Measurements from ENCODE around the gene C12orf57. TPM values are rescaled to one million over a fixed set of nuclear protein-coding genes. Genes with fewer than 3 reads are reported as not detected.

C12orf57 gene
- total and polyA plus RNA-seq, 8 donors, result 86.8 to 314 (median 105) TPM

- intact Hi-C loops (cut with DNase I), result no loop called here
Measured at GRCh38 chr12:6966351-6966750, 22.5 kb downstream of the C12orf57 start.

DNA sequence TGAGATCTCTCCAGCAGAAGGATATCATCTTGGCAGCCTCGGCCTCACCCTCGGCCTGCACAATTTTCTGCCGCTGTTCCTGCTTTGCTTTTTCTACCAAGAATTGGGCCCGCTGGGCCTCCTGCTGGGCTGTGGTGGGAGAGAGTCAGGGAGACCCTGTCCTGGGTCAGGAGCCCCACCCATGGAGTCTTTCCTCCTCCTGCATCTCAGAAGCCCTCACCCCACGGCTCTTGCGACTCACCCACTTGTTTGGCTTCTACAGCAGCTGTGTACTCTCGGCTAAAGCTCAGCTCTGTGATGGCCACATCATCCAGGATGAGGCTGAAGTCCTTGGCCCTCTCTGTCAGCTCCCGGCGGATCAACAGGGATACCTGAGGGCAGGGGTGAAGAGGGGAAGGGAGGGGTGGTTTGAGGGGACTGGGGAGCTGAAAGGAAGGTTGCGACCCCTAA, 23.9 kb downstream of the C12orf57 start:
- ATAC-seq (no peak), FAIRE-seq (no peak), DNase-seq (peak in 1 of 6 donors; percentile 36)
- intact Hi-C loops (cut with DNase I), result no loop called here
- no peaks in the 10 kb centered on the region for H3K9me3 ChIP-seq
- peaks cover 0 to 5% (median 4%) of the 10 kb centered on the region in 3 donors for H3K36me3 ChIP-seq
- no peak for TF ChIP-seq CTCF (IDR thresholded peaks at IDR 0.05)
- H3K4me1 ChIP-seq, result peaks cover 28 to 51% (median 33%) of the 10 kb centered on the region in 3 donors
- H3K27ac ChIP-seq, result no peak overlapping the region
- no peaks in the 10 kb centered on the region for H3K27me3 ChIP-seq
- WGBS, 2 donors, result 43 to 49% methylated on average over 10 of the region's 10 CpGs
- H3K4me3 ChIP-seq, result no peak overlapping the region

More at GRCh38 chr12:6966351-6966750, 22.5 kb downstream of the C12orf57 start:
- 31 to 43% methylated on average over 7 of the region's 7 CpGs for WGBS, 2 donors
- Histone ChIP-seq H3K4me1 (peaks cover 33 to 50% (median 34%) of the 10 kb centered on the region in 3 donors), H3K9me3 (no peaks in the 10 kb centered on the region), H3K36me3 (peaks cover 0 to 5% (median 4%) of the 10 kb centered on the region in 3 donors), H3K27ac (peak overlapping the region in 1 of 4 donors; percentile 10), H3K27me3 (no peaks in the 10 kb centered on the region), H3K4me3 (no peak overlapping the region)
- no peak for TF ChIP-seq CTCF (IDR thresholded peaks at IDR 0.05)
- ATAC-seq, result no peak
- peak in 1 of 6 donors; percentile 7 for DNase-seq
- no peak for FAIRE-seq

- TF ChIP-seq CTCF (IDR thresholded peaks at IDR 0.05), result no peak
- Histone ChIP-seq H3K4me3 (no peak overlapping the region), H3K36me3 (peaks cover 0 to 5% (median 4%) of the 10 kb centered on the region in 3 donors), H3K27me3 (no peaks in the 10 kb centered on the region), H3K9me3 (no peaks in the 10 kb centered on the region), H3K27ac (no peak overlapping the region), H3K4me1 (peaks cover 28 to 51% (median 33%) of the 10 kb centered on the region in 3 donors)
- ATAC-seq (no peak), FAIRE-seq (no peak), DNase-seq (peak in 1 of 6 donors; percentile 20)
- WGBS, 2 donors, result 41 to 52% methylated on average over 9 of the region's 9 CpGs
- intact Hi-C loops (cut with DNase I), result no loop called here
Measured at GRCh38 chr12:6968426-6968825, 24.6 kb downstream of the C12orf57 start.

DNA sequence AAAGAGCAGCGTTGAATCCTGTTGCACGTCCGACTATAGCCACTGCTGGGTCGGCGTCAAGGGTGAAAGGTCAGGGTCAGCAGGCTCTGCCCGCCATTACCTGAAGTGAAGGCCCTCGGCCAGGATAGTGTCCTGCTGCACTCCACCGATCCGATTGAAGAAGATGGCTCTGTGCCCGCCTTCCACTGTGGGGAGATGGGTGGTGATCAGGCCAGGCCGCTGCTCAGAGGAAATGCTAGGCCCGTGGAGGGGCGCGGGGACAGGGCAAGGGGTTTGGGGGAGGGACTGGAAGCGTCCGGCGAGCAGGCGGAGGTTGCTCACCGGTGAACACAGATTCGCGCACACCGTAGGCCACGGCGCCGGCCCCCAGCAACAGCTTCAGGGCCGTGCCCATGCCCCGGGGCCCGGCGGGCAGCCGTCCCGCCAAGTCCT, 26.3 kb downstream of the C12orf57 start:
- Histone ChIP-seq H3K27me3 (no peaks in the 10 kb centered on the region), H3K9me3 (no peaks in the 10 kb centered on the region), H3K36me3 (peaks cover 0 to 15% (median 4%) of the 10 kb centered on the region in 3 donors), H3K4me1 (peaks cover 27 to 44% (median 30%) of the 10 kb centered on the region in 3 donors), H3K27ac (peak overlapping the region; percentile 82 to 88 (median 85)), H3K4me3 (peak overlapping the region; percentile 74 to 97 (median 85))
- TF ChIP-seq CTCF (IDR thresholded peaks at IDR 0.05), result no peak
- ATAC-seq, result peak; percentile 18 to 46 (median 38)
- peak in 3 of 6 donors; percentile 53 to 75 (median 65) for DNase-seq
- WGBS, 2 donors, result 0 to 1% methylated on average over 29 to 31 of the region's 31 CpGs
- FAIRE-seq, result no peak
- intact Hi-C loops (cut with DNase I), result no loop called here

DNA sequence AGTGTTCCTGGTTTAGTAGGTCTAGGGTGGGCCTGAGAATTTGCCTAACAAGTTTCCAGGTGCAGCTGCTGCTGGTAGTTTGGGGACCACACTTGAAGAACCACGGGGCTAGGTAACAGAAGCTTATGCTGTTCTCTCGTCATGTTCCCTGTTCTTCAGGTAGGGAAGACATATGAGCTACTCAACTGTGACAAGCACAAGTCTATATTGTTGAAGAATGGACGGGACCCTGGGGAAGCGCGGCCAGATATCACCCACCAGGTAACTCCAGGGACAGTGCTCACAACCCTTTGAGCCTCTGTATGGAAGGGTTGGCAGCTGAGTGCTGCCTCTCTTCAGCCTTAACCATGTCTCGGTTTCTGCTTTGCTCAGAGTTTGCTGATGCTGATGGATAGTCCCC, 30.4 kb downstream of the C12orf57 start:
- FAIRE-seq, result no peak
- WGBS, 2 donors, result 88 to 92% methylated on average over 6 of the region's 6 CpGs

More for the DNA sequence above, 30.4 kb downstream of the C12orf57 start:
- ATAC-seq (no peak), DNase-seq (peak in 1 of 6 donors; percentile 5)
- intact Hi-C loops (cut with DNase I), result no loop called here
- Histone ChIP-seq H3K9me3 (no peaks in the 10 kb centered on the region), H3K4me3 (no peak overlapping the region), H3K27me3 (no peaks in the 10 kb centered on the region), H3K27ac (no peak overlapping the region), H3K36me3 (peaks cover 6 to 49% (median 17%) of the 10 kb centered on the region in 3 donors), H3K4me1 (peaks cover 2 to 14% (median 4%) of the 10 kb centered on the region in 3 donors)
- TF ChIP-seq CTCF (IDR thresholded peaks at IDR 0.05), result no peak
